Measurements from ENCODE around the gene CFAP92.

CFAP92 gene

DNA sequence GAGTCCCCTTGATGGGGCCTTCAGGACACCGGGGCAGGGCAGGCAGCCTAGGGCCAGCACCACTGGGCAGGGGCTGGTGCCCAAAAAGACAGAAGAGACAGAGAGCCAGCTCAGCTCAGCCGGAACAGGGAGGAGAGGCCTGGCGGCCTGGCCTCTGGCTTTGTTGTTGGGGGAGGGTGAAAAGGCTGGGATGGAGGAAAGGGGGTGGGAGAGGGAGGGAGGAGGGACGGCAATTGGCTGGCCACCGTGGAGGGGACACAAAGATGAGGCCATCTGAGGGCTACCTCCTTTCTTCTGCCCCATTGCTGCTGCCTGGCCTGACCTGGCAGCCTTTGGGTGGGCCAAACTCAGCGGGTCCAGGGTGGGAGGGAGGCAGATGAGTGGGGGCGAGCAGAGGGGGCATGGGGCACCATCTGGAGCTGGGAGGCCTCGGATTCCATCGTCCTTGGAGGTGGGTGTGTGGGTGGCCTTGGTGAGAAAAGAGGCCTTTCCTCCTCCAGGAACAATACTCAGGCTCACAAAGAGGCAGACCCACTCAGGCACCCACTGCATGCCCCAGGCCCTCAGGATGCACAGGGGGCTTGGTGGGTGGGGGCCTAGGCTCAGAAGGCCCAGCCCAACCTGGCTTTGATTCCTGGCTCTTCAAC lies 16.6 kb upstream of the CFAP92 start:
- TF ChIP-seq PPARA (CRISPR knock-in tag; IDR thresholded peaks at IDR 0.05; ENCODE audit: borderline replicate concordance) (no peak), BACH2 (CRISPR knock-in tag; IDR thresholded peaks at IDR 0.05; ENCODE audit: borderline replicate concordance) (no peak), ISL1 (CRISPR knock-in tag; IDR thresholded peaks at IDR 0.05) (no peak), ZFP3 (CRISPR knock-in tag; IDR thresholded peaks at IDR 0.05) (no peak), SNAI2 (CRISPR knock-in tag; IDR thresholded peaks at IDR 0.05) (no peak), ARNTL (CRISPR knock-in tag; IDR thresholded peaks at IDR 0.05; ENCODE audit: borderline replicate concordance, low read depth) (no peak), ZFP30 (CRISPR knock-in tag; IDR thresholded peaks at IDR 0.05) (no peak), TOX (CRISPR knock-in tag; IDR thresholded peaks at IDR 0.05; ENCODE audit: borderline replicate concordance) (no peak), TCF4 (CRISPR knock-in tag; IDR thresholded peaks at IDR 0.05; ENCODE audit: borderline replicate concordance) (no peak), ZC3H10 (CRISPR knock-in tag; IDR thresholded peaks at IDR 0.05) (no peak), GLIS3 (CRISPR knock-in tag; IDR thresholded peaks at IDR 0.05) (no peak)
- TF ChIP-seq, protein P1, sequence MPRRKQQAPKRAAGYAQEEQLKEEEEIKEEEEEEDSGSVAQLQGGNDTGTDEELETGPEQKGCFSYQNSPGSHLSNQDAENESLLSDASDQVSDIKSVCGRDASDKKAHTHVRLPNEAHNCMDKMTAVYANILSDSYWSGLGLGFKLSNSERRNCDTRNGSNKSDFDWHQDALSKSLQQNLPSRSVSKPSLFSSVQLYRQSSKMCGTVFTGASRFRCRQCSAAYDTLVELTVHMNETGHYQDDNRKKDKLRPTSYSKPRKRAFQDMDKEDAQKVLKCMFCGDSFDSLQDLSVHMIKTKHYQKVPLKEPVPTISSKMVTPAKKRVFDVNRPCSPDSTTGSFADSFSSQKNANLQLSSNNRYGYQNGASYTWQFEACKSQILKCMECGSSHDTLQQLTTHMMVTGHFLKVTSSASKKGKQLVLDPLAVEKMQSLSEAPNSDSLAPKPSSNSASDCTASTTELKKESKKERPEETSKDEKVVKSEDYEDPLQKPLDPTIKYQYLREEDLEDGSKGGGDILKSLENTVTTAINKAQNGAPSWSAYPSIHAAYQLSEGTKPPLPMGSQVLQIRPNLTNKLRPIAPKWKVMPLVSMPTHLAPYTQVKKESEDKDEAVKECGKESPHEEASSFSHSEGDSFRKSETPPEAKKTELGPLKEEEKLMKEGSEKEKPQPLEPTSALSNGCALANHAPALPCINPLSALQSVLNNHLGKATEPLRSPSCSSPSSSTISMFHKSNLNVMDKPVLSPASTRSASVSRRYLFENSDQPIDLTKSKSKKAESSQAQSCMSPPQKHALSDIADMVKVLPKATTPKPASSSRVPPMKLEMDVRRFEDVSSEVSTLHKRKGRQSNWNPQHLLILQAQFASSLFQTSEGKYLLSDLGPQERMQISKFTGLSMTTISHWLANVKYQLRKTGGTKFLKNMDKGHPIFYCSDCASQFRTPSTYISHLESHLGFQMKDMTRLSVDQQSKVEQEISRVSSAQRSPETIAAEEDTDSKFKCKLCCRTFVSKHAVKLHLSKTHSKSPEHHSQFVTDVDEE (CRISPR knock-in tag; IDR thresholded peaks at IDR 0.05) = no peak
- TF ChIP-seq, protein P2, sequence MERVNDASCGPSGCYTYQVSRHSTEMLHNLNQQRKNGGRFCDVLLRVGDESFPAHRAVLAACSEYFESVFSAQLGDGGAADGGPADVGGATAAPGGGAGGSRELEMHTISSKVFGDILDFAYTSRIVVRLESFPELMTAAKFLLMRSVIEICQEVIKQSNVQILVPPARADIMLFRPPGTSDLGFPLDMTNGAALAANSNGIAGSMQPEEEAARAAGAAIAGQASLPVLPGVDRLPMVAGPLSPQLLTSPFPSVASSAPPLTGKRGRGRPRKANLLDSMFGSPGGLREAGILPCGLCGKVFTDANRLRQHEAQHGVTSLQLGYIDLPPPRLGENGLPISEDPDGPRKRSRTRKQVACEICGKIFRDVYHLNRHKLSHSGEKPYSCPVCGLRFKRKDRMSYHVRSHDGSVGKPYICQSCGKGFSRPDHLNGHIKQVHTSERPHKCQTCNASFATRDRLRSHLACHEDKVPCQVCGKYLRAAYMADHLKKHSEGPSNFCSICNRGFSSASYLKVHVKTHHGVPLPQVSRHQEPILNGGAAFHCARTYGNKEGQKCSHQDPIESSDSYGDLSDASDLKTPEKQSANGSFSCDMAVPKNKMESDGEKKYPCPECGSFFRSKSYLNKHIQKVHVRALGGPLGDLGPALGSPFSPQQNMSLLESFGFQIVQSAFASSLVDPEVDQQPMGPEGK (CRISPR knock-in tag; IDR thresholded peaks at IDR 0.05; ENCODE audit: borderline replicate concordance) = no peak
- ATAC-seq = no peak

DNA sequence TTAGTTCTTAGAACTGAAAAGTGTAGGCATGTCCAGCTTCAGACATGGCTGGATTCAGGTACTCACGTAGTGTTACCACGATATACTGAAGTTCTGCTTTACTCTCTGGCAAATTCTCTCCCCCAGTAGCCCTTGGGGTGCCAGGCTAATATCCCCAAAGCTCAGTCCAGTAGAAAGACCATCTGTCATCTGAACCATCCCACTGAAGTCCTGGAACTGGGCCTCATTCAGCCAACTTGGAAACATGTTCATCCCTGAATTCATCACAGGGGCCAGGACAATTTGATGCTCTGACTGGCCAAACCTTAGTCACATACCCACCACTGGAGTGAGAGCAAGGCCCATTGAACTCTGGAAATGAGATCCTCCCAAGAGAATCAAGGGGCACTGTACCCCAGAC lies 15.4 kb upstream of the CFAP92 start:
- ATAC-seq = no peak

More for the DNA sequence above, 15.4 kb upstream of the CFAP92 start:
- TF ChIP-seq ZFP3 (CRISPR knock-in tag; IDR thresholded peaks at IDR 0.05) = no peak
- TF ChIP-seq ZNF70 (CRISPR knock-in tag; IDR thresholded peaks at IDR 0.05) = no peak
- TF ChIP-seq ZNF8 (CRISPR knock-in tag; IDR thresholded peaks at IDR 0.05) = no peak
- TF ChIP-seq CSDC2 (CRISPR knock-in tag; IDR thresholded peaks at IDR 0.05) = no peak
- TF ChIP-seq, protein P3, sequence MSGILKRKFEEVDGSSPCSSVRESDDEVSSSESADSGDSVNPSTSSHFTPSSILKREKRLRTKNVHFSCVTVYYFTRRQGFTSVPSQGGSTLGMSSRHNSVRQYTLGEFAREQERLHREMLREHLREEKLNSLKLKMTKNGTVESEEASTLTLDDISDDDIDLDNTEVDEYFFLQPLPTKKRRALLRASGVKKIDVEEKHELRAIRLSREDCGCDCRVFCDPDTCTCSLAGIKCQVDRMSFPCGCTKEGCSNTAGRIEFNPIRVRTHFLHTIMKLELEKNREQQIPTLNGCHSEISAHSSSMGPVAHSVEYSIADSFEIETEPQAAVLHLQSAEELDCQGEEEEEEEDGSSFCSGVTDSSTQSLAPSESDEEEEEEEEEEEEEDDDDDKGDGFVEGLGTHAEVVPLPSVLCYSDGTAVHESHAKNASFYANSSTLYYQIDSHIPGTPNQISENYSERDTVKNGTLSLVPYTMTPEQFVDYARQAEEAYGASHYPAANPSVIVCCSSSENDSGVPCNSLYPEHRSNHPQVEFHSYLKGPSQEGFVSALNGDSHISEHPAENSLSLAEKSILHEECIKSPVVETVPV (CRISPR knock-in tag; IDR thresholded peaks at IDR 0.05) = no peak
- TF ChIP-seq ZC3H10 (CRISPR knock-in tag; IDR thresholded peaks at IDR 0.05) = no peak
- TF ChIP-seq ZFP30 (CRISPR knock-in tag; IDR thresholded peaks at IDR 0.05) = no peak
- TF ChIP-seq, protein P2 (CRISPR knock-in tag; IDR thresholded peaks at IDR 0.05; ENCODE audit: borderline replicate concordance) = no peak
- TF ChIP-seq ISL1 (CRISPR knock-in tag; IDR thresholded peaks at IDR 0.05) = no peak
- TF ChIP-seq, protein P4, sequence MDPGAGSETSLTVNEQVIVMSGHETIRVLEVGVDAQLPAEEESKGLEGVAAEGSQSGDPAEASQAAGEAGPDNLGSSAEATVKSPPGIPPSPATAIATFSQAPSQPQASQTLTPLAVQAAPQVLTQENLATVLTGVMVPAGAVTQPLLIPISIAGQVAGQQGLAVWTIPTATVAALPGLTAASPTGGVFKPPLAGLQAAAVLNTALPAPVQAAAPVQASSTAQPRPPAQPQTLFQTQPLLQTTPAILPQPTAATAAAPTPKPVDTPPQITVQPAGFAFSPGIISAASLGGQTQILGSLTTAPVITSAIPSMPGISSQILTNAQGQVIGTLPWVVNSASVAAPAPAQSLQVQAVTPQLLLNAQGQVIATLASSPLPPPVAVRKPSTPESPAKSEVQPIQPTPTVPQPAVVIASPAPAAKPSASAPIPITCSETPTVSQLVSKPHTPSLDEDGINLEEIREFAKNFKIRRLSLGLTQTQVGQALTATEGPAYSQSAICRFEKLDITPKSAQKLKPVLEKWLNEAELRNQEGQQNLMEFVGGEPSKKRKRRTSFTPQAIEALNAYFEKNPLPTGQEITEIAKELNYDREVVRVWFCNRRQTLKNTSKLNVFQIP (CRISPR knock-in tag; IDR thresholded peaks at IDR 0.05; ENCODE audit: borderline replicate concordance, low read depth) = no peak
- no peak for TF ChIP-seq ARNTL (CRISPR knock-in tag; IDR thresholded peaks at IDR 0.05; ENCODE audit: borderline replicate concordance, low read depth)
- no peak for TF ChIP-seq ZNF565 (CRISPR knock-in tag; conservative IDR thresholded peaks at IDR 0.05; ENCODE audit: low read depth)
- TF ChIP-seq TCF4 (CRISPR knock-in tag; IDR thresholded peaks at IDR 0.05; ENCODE audit: borderline replicate concordance) = no peak
